ENCODE measurements around the gene MTR.

The MTR gene

DNA sequence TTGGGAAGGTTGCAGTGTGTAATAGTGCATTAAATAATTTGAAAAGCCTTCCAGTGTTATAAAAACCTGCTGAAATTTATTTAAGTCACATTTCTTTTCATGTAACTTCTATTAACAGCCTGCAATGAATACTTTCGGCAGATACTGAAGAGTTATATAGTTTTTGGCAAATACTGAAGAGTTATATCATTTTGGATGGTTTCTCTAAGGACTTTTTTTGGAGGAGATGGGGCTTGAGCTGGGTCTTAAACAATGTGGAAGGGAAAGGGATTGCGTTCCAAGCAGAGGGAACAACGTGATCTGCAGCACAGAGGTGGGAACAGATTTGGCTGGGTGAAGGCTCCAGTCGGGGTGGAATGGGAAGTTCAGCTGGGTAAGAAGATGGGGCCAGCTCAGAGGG lies 39.8 kb downstream of the MTR start:
- no peak for TF ChIP-seq NFIC (IDR thresholded peaks at IDR 0.05)
- TF ChIP-seq, protein P1, sequence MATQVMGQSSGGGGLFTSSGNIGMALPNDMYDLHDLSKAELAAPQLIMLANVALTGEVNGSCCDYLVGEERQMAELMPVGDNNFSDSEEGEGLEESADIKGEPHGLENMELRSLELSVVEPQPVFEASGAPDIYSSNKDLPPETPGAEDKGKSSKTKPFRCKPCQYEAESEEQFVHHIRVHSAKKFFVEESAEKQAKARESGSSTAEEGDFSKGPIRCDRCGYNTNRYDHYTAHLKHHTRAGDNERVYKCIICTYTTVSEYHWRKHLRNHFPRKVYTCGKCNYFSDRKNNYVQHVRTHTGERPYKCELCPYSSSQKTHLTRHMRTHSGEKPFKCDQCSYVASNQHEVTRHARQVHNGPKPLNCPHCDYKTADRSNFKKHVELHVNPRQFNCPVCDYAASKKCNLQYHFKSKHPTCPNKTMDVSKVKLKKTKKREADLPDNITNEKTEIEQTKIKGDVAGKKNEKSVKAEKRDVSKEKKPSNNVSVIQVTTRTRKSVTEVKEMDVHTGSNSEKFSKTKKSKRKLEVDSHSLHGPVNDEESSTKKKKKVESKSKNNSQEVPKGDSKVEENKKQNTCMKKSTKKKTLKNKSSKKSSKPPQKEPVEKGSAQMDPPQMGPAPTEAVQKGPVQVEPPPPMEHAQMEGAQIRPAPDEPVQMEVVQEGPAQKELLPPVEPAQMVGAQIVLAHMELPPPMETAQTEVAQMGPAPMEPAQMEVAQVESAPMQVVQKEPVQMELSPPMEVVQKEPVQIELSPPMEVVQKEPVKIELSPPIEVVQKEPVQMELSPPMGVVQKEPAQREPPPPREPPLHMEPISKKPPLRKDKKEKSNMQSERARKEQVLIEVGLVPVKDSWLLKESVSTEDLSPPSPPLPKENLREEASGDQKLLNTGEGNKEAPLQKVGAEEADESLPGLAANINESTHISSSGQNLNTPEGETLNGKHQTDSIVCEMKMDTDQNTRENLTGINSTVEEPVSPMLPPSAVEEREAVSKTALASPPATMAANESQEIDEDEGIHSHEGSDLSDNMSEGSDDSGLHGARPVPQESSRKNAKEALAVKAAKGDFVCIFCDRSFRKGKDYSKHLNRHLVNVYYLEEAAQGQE (IDR thresholded peaks at IDR 0.05; ENCODE audit: low read depth): no peak
- TF ChIP-seq, protein P2, sequence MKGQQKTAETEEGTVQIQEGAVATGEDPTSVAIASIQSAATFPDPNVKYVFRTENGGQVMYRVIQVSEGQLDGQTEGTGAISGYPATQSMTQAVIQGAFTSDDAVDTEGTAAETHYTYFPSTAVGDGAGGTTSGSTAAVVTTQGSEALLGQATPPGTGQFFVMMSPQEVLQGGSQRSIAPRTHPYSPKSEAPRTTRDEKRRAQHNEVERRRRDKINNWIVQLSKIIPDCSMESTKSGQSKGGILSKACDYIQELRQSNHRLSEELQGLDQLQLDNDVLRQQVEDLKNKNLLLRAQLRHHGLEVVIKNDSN (IDR thresholded peaks at IDR 0.05): no peak
- TF ChIP-seq TCF12 (IDR thresholded peaks at IDR 0.05; ENCODE audit: low read depth): no peak

- TF ChIP-seq FOXM1 (IDR thresholded peaks at IDR 0.05; ENCODE audit: borderline replicate concordance, low read depth): no peak
- no peak for TF ChIP-seq TCF12 (IDR thresholded peaks at IDR 0.05; ENCODE audit: low read depth)
- TF ChIP-seq EGR1 (IDR thresholded peaks at IDR 0.05): no peak
- TF ChIP-seq TAF1 (IDR thresholded peaks at IDR 0.05; ENCODE audit: low read depth): no peak
- no peak for TF ChIP-seq TEAD4 (IDR thresholded peaks at IDR 0.05)
- TF ChIP-seq, protein P2 (IDR thresholded peaks at IDR 0.05): no peak
These were observed 40.4 kb downstream of the MTR start for GRCh38 chr1:236835491-236835890.

- no peak for TF ChIP-seq FOXM1 (IDR thresholded peaks at IDR 0.05; ENCODE audit: borderline replicate concordance, low read depth)
- TF ChIP-seq, protein P3, sequence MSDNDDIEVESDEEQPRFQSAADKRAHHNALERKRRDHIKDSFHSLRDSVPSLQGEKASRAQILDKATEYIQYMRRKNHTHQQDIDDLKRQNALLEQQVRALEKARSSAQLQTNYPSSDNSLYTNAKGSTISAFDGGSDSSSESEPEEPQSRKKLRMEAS (IDR thresholded peaks at IDR 0.05): no peak
- TF ChIP-seq, protein P1 (IDR thresholded peaks at IDR 0.05; ENCODE audit: low read depth): no peak
These were observed 41.1 kb downstream of the MTR start for GRCh38 chr1:236836157-236836556.

- TF ChIP-seq YY1 (IDR thresholded peaks at IDR 0.05; ENCODE audit: low read depth) (no peak), CEBPB (IDR thresholded peaks at IDR 0.05) (no peak), TCF12 (IDR thresholded peaks at IDR 0.05; ENCODE audit: low read depth) (no peak), ZBTB7A (IDR thresholded peaks at IDR 0.05; ENCODE audit: low read depth) (no peak), FOXM1 (IDR thresholded peaks at IDR 0.05; ENCODE audit: borderline replicate concordance, low read depth) (no peak), NFIC (IDR thresholded peaks at IDR 0.05) (no peak), TEAD4 (IDR thresholded peaks at IDR 0.05) (no peak)
- TF ChIP-seq, protein P2 (IDR thresholded peaks at IDR 0.05): no peak
These were observed 42.0 kb downstream of the MTR start for GRCh38 chr1:236837115-236837514.

- TF ChIP-seq YY1 (IDR thresholded peaks at IDR 0.05; ENCODE audit: low read depth) (no peak), EP300 (IDR thresholded peaks at IDR 0.05; ENCODE audit: borderline replicate concordance) (no peak), TEAD4 (IDR thresholded peaks at IDR 0.05) (no peak), TCF12 (IDR thresholded peaks at IDR 0.05; ENCODE audit: low read depth) (no peak), RAD21 (IDR thresholded peaks at IDR 0.05; ENCODE audit: low read depth) (no peak), CEBPB (IDR thresholded peaks at IDR 0.05) (no peak), NFIC (IDR thresholded peaks at IDR 0.05) (no peak), EGR1 (IDR thresholded peaks at IDR 0.05) (no peak), TAF1 (IDR thresholded peaks at IDR 0.05; ENCODE audit: low read depth) (no peak), CREB1 (IDR thresholded peaks at IDR 0.05; ENCODE audit: low read depth) (no peak)
- TF ChIP-seq, protein P1 (IDR thresholded peaks at IDR 0.05; ENCODE audit: low read depth): no peak
- TF ChIP-seq, protein P3 (IDR thresholded peaks at IDR 0.05): no peak
These were observed 42.8 kb downstream of the MTR start for GRCh38 chr1:236837897-236838296.
